Omental fat pad (tissue), 4 donors: ENCODE results near the gene KRT31. TPM values are rescaled to one million over a fixed set of nuclear protein-coding genes. Genes with fewer than 3 reads are reported as not detected.
"Not testable (repeated sequence)": the region's sequence is repeated elsewhere in the genome, so short reads cannot be mapped to it uniquely, and the experiment has no call there.

Experiments used
- ATAC-seq: fragments of 150-250 bp; one replicate; pipeline ENCODE4 v1.9.1; 2016; ENCODE audit warnings: mild to moderate bottlenecking, moderate library complexity; ENCODE audit not compliant: low FRiP score
- DNase-seq: peaks from one replicate; pipeline ENCODE4 v3.0.0-alpha.2; 2019; ENCODE audit warnings: low spot score
- CTCF ChIP-seq, 3 donors: fragments of 450-650 bp; IDR thresholded peaks; one replicate each; pipeline ENCODE4 v1.5.1; 2016 to 2017; ENCODE audit warnings: antibody characterized with exemption in 3 of 3, mild to moderate bottlenecking in 3 of 3, moderate library complexity in 2 of 3
- total RNA-seq, 4 donors: library from RNA; depleted of rRNA; stranded (reverse); fragments of >200 nt; gene quantifications; one replicate each; pipeline ENCODE4 v1.1.0, GENCODE V29; 2016

KRT31 gene
- total RNA-seq, 4 donors from 2014 or later = not detected

- ATAC-seq (no peak), DNase-seq (no peak)
- no peak for TF ChIP-seq CTCF (IDR thresholded peaks at IDR 0.05)
Measured at GRCh38 chr17:41428591-41429291, 31.3 kb upstream of the KRT31 start.

GRCh38 chr17:41424111-41424635, 26.8 kb upstream of the KRT31 start, which contains the start of gene KRT37:
KRT37 (minus strand) TSS chr17:41424585; CDS start chr17:41424523, 62 bp downstream.
- ATAC-seq = no peak
- no peak for TF ChIP-seq CTCF (IDR thresholded peaks at IDR 0.05)
- no peak for DNase-seq

GRCh38 chr17:41422586-41422985, 25.2 kb upstream of the KRT31 start:
- not testable (repeated sequence) for DNase-seq, ATAC-seq

GRCh38 chr17:41421617-41422016, 24.2 kb upstream of the KRT31 start:
- no peak for TF ChIP-seq CTCF (IDR thresholded peaks at IDR 0.05)
- ATAC-seq (no peak), DNase-seq (no peak)

GRCh38 chr17:41421116-41421515, 23.7 kb upstream of the KRT31 start:
- TF ChIP-seq CTCF (IDR thresholded peaks at IDR 0.05) = no peak
- no peak for DNase-seq
- ATAC-seq = no peak

GRCh38 chr17:41420134-41420533, 22.7 kb upstream of the KRT31 start:
- no peak for DNase-seq
- TF ChIP-seq CTCF (IDR thresholded peaks at IDR 0.05) = no peak
- no peak for ATAC-seq

- ATAC-seq = no peak
- TF ChIP-seq CTCF (IDR thresholded peaks at IDR 0.05) = no peak
- DNase-seq = no peak
Measured at GRCh38 chr17:41419716-41420115, 22.3 kb upstream of the KRT31 start.
